CD4-positive, alpha-beta T cell treated with Interleukin-21 for 1 hour (primary cell): ENCODE results near the gene ROR2.

ENCODE experiments used
- DNase-seq: peaks from one replicate; pipeline ENCODE4 v3.0.0-alpha.2; 2020

The ROR2 gene

DNA sequence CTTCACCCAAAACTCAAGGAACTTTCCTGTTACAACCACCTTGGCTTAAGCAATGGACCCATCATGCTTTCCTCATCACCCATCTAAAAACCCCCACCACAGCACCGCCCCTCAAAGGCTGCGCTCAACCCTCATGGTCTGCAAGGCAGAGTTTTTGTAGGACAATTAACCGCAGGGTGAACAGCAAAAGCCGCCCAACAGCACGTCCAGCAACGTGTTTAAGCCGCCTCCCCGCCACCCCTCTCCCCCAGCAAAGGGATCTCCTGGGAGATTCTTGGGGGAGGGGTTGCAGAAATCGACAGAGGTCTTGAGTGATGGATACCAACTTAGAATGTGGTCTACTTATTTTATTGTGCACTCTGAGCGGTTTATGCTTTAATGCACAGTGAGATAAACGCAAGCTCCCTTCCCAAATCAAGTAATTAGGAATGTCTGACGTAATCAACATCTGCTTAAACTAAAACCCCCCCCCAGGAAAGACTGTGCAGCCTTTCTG is 1.9 kb downstream of the ROR2 start:
- no peak for DNase-seq

DNA sequence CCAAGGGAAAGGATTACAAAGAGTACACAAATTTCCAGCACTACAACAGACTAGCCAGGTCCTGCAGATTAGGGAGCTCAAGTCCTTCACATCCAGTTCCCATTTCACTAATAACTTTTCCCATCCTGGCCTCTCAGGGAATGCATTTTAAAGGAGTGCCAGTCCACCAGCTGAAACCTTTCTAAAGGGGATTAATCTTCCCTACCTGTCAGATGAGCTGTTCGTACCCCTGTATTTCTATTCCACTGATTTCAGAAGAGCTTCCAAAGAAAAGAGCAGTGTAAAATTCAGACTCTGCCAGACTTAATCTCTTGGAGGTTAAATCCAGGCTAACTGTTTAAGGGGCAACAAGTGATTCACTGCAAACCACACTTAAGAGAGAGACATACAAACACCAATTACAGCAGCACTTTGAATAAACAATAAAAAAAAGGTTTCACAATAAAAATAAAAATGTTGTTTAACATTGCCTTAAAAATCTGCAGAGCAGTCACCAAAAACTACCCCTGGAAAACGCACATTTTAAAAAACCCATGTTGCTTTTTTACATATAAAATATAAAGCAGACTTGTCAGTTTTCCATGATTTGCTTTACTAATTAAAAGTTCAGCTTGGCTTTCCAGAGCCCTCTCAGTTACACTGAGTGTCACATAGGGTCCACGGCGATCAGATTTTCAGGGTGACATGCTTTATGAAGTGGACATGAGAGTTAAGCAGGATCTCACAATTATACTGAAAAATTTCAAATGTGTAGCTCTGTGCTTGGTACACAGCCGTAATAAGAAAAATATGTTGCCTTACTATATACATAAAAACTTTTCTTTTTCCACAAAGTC is 3.2 kb downstream of the ROR2 start:
- no peak for DNase-seq

DNA sequence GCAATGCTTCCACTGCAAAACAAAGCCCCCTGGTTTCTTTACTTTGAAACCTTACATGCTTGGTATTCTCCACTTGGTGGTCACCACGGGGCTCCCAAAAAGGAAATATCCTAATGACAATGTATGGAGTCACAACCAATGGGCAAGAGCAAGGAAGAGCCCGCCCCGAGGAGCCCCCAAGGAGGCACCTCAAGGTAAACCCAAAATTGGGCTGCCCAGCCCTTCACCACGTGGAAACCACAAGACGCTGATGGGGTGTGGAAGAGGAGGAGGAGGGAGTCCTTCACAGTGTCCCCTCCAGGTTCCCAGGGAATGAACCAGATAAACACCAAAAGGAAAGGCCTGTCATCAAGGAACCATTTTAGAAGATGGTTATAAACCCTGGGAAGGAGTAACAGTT is 3.8 kb downstream of the ROR2 start:
- no peak for DNase-seq

DNA sequence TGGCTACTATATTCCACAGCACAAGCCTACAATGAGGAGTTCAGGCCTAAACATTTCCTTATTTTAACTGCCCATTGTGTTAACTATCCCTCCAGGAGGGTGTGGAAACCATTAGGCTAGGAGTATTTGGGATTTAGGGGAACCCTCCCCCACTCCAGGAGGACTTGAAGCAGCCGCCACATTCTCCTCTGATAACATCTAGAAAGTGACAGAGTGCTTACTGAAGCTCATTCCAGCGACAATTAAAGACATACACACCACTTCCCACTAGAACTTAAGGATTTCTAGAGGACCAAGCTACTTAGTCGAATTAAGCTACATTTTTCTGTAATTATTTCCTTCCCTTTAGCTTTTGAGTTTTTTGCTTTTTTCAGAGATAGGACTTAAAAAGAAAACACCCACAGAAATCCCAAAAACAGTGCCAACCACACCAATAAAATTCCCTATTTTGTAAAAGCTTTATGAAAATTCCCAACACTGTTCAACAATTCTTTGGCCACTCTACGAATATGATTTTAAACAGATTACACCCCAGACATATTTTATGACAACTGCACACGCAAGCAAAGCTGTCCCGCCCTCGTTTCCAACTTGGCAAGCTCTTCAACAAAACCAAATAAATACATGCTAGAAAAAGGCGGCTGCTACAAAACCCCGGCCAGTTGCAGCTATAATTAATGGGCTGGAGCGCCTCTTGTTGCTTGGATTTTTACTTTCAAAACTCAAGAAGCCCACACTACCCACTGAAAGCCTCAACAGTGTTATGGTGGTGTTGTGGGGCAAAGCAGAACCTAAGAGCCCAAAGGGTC is 4.5 kb downstream of the ROR2 start:
- DNase-seq: no peak

DNA sequence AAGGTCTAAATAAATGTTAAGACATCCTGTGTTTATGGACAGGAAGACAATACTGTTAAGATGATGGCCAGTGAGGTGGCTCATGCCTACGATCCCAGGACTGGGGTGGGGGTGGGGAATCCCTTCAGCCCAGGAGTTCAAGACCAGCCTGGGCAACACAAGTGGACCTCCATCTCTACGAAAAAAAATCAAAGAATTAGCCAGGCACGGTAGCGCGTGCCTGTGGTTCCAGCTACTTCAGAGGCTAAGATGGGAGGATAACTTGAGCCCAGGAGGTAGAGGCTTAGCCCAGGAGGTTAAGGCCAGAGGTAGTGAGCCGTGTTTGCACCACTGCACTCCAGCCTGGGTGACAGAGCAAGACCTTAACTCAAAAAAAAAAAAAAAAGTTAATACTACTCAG is 5.3 kb downstream of the ROR2 start:
- no peak for DNase-seq

DNA sequence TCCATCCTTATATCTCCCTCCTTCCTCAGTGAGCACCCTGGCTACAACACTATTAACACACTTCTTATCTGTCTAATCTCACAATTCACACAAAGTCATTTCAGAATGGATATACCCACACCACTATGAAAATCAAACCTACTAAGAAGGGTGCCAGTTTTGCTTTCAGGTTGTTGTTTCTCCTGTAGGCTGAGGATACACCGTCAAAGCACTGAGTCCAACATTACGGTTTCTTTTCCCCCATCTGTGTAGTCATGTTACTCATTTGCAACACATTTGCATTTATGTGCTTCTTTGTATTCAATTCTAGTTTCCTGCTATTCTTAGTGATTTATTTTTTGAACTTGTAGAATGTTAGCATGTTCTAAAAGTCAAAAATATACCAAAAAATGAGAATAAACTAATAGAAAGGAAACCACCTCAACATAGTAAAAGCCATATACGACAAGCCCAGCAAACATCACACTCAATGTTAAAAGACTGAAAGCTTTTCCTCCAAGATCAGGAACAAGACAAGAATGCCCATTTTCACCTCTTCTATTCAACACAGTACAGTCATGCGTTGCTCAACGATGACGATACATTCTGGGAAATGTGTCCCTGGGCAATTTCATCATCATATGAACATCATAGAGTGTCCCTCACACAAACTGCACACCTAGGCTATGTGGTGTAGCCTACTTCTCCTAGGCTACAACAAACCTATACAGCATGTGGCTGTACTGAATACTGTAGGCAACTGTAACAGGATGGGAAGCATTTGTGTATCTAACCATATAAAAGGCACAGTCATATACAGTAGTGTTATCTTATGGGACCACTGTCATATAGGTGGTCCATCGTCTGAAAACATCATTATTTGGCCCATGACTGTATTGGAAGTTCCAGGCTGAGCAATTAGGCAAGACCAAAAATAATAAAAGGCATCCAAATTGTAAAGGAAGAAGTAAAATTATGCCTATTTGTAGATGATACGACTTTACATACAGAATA is 6.3 kb downstream of the ROR2 start:
- no peak for DNase-seq

DNA sequence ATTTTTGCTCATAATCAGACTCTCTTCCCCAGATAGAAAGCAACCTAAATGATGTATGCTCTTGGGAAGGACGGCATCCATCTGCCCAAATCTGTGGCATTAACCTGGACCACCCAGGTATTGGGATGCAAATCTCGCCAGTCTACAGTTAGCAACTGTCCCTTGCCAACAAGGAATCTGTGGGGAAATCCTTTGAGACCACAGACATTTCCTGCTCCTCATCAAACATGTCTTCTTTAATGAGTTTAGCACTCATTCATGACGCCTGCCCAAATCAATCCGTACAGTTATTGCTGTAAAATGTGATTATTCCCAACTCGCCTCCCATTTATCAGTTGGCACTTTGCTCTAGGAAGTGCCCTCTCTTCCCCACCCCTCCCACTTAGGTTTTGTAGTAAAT is 7.8 kb downstream of the ROR2 start:
- no peak for DNase-seq

DNA sequence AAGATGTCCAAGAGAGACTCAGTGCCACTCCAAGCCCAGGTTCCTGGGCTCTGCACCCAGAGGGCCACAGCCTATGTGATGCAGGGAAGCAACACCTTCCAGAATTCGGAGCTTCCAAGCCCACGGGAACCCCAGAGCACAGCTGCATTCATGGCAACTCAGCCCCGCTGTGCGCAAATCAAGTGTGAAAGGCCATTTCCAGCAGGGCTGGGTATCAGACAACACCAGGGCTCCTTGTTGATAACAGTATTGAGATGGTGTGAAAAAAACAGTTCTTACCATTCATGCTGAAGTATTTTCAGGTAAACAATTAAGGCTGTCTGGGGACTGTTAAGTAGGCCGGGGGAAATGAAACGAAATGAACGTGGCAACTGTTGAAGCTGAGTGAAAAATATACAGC is 10.1 kb downstream of the ROR2 start:
- no peak for DNase-seq

DNA sequence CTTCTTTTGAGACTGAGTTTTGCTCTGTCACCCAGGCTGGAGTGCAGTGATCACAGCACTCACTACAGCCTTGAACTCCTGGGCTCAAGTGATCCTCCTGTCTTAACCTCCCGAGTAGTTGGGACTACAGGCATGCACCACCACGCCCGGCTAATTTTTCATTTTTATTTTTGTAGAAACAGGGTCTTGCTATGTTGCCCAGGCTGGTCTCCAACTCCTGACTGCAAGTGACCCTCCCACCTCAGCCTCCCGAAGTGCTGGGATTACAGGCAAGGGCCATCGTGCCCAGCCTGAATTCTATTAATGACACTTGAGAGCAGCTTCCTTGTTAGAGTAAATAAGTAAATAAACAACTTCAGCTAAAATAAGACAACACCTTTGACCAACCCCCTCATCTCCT is 12.3 kb downstream of the ROR2 start:
- no peak for DNase-seq

DNA sequence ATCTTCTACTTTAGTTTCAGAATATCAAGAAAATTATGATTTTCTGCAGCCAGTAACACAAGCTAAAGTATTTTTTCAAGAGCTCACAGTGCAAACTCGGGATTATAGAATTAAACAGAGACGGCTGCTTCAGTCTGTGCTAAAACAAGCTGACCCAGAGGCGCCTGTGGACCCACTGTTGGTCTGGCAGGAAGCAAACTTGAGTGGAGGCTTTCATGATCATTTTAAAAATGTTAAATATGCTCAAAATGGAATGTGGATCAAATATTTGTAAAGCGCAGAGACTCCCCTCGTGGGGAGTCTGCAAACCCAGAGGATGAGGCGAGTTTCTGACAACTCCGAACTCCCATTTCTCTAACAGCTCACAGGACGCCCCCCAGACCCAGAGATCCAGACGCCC is 13.0 kb downstream of the ROR2 start:
- no peak for DNase-seq

DNA sequence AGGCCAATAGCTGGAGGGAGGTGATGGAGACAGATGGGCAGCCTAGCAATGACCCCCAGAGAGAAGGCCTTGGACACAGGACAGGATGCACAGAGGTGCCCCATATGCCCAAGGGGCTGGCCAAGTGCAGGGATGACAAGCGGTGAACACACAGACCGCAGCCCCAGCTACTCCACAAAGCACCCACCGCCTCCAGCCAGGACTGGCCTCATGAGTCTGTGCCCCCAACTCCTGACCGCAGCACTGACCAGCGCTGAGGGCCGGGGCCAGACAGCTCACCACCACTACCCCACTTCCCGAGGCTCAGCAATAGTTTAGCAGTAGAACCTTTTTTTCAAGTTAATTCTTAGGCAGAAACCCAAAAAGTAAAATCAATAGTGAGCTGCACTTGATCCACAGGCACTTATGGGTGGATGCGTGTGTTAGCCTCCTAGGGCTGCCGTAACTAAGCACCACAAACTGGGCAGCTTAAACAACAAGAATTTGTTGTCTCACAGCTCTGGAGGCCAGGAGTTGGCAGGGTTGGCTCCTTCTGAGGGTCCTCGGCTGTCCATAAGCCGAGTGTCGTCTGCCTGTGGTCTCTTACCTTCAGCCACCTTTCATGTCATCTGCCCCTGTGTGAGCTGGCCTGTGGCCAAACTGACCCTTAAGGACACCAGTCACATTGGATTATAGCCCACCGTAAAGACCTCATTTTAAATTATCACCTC is 14.1 kb downstream of the ROR2 start:
- no peak for DNase-seq

DNA sequence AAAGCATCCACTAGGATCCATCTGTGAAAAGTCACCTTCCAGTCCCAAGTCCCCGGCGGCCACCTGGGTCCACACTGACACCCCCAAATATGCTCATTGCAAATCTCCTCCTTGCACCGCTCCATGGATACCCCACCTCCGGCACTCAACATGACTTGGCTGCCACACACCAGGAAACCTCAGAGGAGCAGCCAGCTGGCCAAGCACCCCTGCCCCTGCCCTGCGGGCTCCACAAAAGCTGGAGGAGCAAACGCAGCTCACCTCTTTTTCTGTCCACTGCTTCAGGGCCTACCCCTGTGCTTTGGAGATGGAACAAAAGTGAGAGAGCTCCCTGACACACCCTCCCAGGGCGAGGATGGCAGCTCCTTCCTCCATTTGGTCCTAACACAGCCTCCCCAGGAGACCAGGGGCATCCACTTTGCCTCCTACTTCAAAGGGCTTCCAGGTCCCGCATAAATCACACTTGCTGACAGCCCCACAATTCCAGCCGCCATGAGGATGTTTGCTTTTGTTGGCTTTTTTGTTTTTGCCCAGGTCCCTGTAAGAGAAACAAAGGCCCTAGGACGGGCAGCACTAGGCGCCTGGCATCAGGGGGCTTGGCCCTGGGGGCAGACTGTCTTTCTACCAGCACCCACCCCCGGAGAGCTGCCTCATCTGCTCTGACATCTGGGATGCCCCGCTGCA is 14.8 kb downstream of the ROR2 start:
- DNase-seq: no peak

DNA sequence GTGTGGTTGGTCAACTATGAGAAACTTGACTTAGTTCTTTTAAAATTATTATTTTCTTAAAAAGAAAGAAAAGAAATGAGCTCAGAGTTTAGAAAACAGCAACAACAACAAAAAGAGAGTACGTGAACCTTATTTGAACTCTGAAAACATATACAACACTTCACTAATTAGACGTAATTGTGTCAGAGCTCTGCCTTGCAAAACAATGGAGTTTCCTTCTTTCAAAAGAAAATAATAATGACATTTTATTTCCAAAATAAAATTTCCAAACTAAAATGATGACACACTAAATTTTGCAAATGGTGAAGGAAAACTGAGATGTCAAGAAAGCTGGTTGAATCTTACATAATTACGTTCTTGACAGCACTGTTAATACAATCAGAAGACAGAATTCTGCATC is 15.4 kb downstream of the ROR2 start:
- DNase-seq: no peak

DNA sequence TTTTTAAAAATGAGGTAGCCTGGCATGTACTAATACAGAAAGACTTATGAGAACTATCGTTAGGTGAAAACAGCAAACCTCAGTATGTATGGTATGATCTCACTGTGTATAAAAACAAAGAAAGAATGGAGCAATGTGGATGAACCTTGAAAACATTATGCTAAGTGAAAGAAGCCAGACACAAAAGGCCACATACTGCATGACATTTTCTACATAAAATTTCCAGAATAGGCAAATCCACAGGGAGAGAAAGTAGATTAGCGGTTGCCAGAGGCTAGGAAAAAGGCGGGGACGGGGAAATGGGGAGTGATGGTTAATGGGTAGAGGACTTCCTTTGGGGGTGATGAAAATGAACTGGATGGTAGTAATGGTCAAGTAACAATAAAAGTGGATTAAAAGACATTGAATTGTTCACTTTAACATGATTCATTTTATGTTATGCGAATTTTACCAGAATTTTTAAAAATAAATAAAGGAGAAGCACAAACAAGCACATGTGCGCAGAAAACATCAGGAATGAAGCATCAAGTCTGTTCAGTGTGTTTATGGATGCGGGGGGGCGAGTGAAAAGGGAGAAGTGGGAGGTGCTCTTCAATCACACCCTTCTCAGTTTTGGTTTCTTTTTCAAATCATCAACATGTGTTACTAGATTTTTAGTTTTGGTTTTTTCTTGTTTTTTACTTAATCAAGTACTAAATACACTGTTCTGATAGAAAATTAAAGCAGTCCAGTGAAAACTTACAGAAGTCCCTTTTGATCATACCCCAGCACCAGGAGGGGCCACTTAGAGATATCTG is 16.3 kb downstream of the ROR2 start:
- DNase-seq: no peak

DNA sequence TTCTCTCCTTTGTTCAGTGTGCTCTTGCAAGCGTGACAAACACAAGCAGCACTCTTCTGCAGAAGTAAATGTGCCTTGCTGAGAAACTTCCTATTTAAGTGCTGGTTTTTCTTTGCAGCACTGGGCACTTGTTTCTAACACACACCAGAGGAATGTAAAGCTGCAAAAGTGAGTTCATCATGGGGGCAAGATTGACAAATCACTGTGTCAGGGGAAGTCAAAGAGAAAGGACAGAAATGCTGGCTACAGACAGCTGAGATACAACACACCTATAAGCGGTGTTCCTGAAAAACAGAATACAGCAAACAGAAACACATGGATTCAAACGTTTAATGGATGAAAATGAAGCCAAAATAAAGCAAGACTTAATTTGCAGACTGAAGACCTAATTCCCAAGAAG is 19.6 kb downstream of the ROR2 start:
- no peak for DNase-seq

DNA sequence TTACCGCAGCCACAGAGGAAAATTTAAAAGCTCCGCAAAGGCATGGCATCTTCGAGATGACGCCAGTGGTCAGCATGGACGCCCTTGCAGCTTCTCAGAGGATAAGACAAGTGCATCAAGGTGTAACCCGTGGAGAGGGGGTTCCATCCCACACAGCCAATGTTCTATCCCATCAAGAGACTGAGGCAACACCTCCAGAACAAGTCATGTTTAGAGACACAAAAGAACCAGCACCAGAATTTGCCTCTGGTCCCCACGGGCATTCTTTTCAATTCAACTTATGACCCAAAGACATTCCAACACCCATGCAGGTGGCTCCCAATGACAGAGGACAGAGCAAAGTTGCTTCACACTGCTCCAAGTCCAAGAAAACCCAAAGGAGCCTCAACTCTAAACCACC is 20.7 kb downstream of the ROR2 start:
- no peak for DNase-seq

DNA sequence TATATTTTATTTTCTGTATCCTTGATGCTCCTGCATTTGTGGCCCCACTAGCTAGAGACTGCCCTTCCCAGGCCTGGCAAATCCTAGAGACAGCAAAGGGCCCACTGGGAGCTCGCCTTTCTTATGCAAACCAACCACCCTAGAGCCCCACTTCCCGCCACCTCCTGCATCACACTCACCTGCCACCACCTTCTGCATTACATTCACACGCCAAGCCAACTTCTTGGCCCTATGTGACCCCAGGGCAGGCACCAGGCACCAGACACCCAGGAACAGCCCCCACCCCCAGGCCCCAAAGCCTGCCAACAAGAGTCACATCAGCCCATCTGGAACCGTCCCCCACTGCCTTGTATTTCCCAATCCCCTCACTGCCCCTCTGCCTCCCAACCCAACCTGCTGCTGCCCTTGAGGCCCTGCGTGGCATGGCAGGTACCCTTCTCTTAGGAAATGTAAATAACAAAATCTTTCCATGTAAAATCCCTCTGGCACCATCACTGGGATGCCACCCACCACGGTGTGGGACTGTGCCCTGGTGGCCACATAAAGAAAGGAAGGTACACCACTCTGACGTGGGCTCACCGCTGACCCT is 22.0 kb downstream of the ROR2 start:
- no peak for DNase-seq

DNA sequence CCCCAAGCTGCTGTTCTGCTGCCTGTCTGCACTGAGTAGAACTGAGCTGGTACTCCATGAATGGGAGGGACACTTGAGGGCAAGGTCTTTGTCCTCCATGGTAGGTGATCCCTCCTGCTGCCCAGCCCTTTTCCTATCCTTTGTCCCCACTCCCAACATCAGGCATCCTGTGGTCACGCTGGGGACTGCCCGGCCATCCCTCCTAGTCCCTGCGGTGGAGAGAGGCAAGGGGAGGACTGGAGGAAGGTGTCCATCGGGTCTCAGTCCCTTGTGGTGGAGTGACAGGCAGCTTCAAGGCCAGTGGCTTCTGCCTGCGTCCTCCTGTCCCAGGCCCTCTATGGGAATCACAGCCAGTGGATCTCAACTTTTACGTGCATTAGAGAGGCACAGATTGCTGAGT is 25.9 kb downstream of the ROR2 start:
- no peak for DNase-seq

DNA sequence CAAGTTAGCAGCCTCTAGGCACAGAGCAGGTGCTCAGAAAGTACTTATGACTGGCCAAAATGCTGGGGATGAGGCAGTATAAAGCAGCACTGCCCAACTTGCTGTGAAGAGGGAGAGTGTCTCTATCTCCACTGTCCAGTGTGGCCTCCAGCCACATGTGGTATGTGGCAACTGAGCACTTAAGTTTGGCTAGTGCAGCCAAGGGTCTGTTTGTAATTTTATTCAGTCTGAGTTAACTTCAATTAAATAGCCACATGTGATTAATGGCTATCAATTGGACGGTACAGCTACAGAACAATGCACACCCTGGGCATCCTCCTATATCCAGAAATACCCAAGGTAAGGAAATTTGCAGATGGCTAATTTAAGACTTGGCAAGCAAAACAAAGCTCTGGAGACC is 26.9 kb downstream of the ROR2 start:
- DNase-seq: no peak

DNA sequence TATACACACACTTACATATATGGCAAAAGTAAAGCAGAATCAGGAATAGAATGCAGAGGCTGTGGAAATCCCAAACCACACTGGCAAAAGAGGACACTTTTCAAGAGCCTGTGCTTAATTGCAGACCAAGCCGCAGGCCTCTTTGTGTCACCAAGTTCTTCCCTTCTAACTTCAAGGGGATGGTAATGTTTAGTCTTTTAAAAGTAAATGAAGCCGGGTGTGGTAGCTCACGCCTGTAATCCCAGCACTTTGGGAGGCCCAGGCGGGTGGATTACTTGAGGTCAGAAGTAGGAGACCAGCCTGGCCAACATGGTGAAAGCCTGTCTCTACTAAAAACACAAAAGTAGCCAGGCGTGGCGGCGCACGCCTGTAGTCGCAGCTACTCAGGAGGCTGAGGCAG is 28.7 kb downstream of the ROR2 start:
- DNase-seq: no peak
